GM06990 (cell line): ENCODE data around the gene S100A13.

Source experiments
- DNase-seq: peaks from one replicate; pipeline ENCODE4 v3.0.0-alpha.2; 2011; ENCODE audit not compliant: insufficient read length; ENCODE audit errors: extremely low read depth
- H3K27me3 ChIP-seq: replicated peaks from 2 replicates; pipeline ENCODE4 v1.6.0; 2011; ENCODE audit warnings: low read length; ENCODE audit not compliant: control insufficient read depth, insufficient read depth
- H3K36me3 ChIP-seq: 2 replicates; pipeline ENCODE4 v1.5.1; 2011; ENCODE audit warnings: low read length; ENCODE audit not compliant: control insufficient read depth, insufficient read depth
- H3K4me3 ChIP-seq: replicated peaks from 2 replicates; pipeline ENCODE4 v1.5.1; 2011; ENCODE audit warnings: low read depth, mild to moderate bottlenecking, control low read depth, low read length
- CTCF ChIP-seq: IDR thresholded peaks from 2 replicates; pipeline ENCODE4 v1.5.1; 2011; ENCODE audit warnings: low read length, control low read depth, mild to moderate bottlenecking, inconsistent platforms; ENCODE audit not compliant: insufficient read depth, poor library complexity, severe bottlenecking

Gene S100A13

GRCh38 chr1:153633161-153633753, 6.0 kb upstream of the S100A13 start:
- no peak for DNase-seq
- Histone ChIP-seq H3K4me3 (peak overlapping the region; percentile 99), H3K36me3 (peaks cover 11% of the 10 kb centered on the region), H3K27me3 (no peaks in the 10 kb centered on the region)
- TF ChIP-seq CTCF: no peak

- no peak for TF ChIP-seq CTCF
- Histone ChIP-seq H3K27me3 (no peaks in the 10 kb centered on the region), H3K4me3 (no peak overlapping the region), H3K36me3 (peaks cover 1% of the 10 kb centered on the region; the same call in 1 of the 2 replicates)
- DNase-seq: no peak
These were observed 4.0 kb upstream of the S100A13 start for GRCh38 chr1:153631047-153632022.

GRCh38 chr1:153630384-153630783, 3.1 kb upstream of the S100A13 start:
- Histone ChIP-seq H3K27me3 (no peaks in the 10 kb centered on the region), H3K4me3 (no peak overlapping the region)
- no peak for TF ChIP-seq CTCF

GRCh38 chr1:153629971-153630370, 2.7 kb upstream of the S100A13 start:
- no peaks in the 10 kb centered on the region for H3K27me3 ChIP-seq
- no peak overlapping the region for H3K4me3 ChIP-seq
- H3K36me3 ChIP-seq: no peaks in the 10 kb centered on the region; the same call in 1 of the 2 replicates
- TF ChIP-seq CTCF: no peak
- DNase-seq: no peak

More at GRCh38 chr1:153630384-153630783, 3.1 kb upstream of the S100A13 start:
- no peaks in the 10 kb centered on the region; the same call in 1 of the 2 replicates for H3K36me3 ChIP-seq
- DNase-seq: no peak

GRCh38 chr1:153629343-153629665, 2.0 kb upstream of the S100A13 start:
- H3K36me3 ChIP-seq: no peaks in the 10 kb centered on the region; the same call in 1 of the 2 replicates
- H3K27me3 ChIP-seq: no peaks in the 10 kb centered on the region
- no peak for TF ChIP-seq CTCF
- DNase-seq: no peak
- no peak overlapping the region for H3K4me3 ChIP-seq
